Measurements from ENCODE around the gene SLX9. TPM values are rescaled to one million over a fixed set of nuclear protein-coding genes. Genes with fewer than 3 reads are reported as not detected.

Gene SLX9
- total and polyA plus RNA-seq, 2 donors (not counting 3 experiments of a cell fraction or from before 2014, with no cell fraction given) = 27.0 to 50.6 TPM

DNA sequence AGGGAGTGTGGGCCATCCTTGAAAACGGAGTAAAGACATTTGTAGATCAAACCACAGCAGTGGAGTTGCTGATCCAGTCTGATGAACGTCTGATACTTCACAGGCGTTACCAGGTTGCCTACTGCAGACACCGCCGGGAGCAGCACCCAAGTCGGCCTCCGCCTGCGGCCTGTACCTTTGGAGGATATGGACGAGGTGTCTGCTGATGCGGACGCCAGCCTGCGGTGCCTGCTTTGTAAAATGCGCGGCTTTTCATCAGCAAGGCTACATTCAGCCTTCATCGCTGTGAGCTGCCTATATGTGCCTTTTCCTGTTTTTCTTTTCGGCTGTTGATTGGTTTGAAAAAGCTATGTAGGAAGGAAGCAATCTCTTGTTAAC, 16.0 kb downstream of the SLX9 start:
- H4K20me1 ChIP-seq (replicated peaks; ENCODE audit: control insufficient read depth, extremely low read depth, insufficient read depth, low read length) = no peaks in the 10 kb centered on the region
- no peak overlapping the region for H3K4me2 ChIP-seq (ENCODE audit: insufficient read depth, low read length)
- DNase-seq (ENCODE audit: low read depth, low spot score) (peak; percentile 15), FAIRE-seq (peak; percentile 4)
- dilution Hi-C loops (cut with MboI; ENCODE audit: extremely low pct_ligation_motif_present, low sequenced_read_pairs) = no loop called here
- H3K4me1 ChIP-seq (ENCODE audit: control insufficient read depth, extremely low read depth, insufficient read depth, low read length) = peaks cover 15% of the 10 kb centered on the region
- peaks cover 48% of the 10 kb centered on the region for H3K79me2 ChIP-seq (ENCODE audit: control insufficient read depth, insufficient read depth, low read length)
- H2AFZ ChIP-seq (ENCODE audit: low read depth, low read length) = no peak overlapping the region
- H3K27ac ChIP-seq (ENCODE audit: insufficient read depth, low read depth, low read length) = no peak overlapping the region
- no peaks in the 10 kb centered on the region for H3K9me3 ChIP-seq (replicated peaks; ENCODE audit: control insufficient read depth, insufficient read depth, low read length)
- H3K4me3 ChIP-seq (replicated peaks in 1 of 3; ENCODE audit: insufficient read depth in 1 of 3, low read depth in 1 of 3, low read length in 3 of 3) = no peak overlapping the region
- no peak overlapping the region for H3K9ac ChIP-seq (replicated peaks; ENCODE audit: extremely low read depth, insufficient read depth, low read length)
- ChIA-PET CTCF (interaction anchor here (0.7 to 6.5 kb wide), 2 partner anchors 172 to 182 kb away, joined by 3 to 47 read pairs; no protein-coding TSS in a partner anchor), POLR2A (no interaction called here)
- H3K9me1 ChIP-seq (replicated peaks; ENCODE audit: control insufficient read depth, extremely low read depth, insufficient read depth, low read length) = no peaks in the 10 kb centered on the region
- H3K27me3 ChIP-seq (ENCODE audit: control insufficient read depth in 2 of 2, insufficient read depth in 2 of 2, low read length in 2 of 2) = no peaks in the 10 kb centered on the region
- peaks cover 9 to 20% of the 10 kb centered on the region in 2 experiments for H3K36me3 ChIP-seq (ENCODE audit: control insufficient read depth in 2 of 2, extremely low read depth in 1 of 2, insufficient read depth in 2 of 2, low read length in 2 of 2)
- no TSS peak for BruUV-seq (replicated peaks)
- intact Hi-C loops (cut with micrococcal nuclease) = no loop called here
- TF ChIP-seq MYC (IDR thresholded peaks at IDR 0.05; ENCODE audit: low read depth, low read length) (no peak), GATA2 (IDR thresholded peaks at IDR 0.05; ENCODE audit: insufficient read depth, insufficient read length, low read depth, low read length) (no peak), POLR2AphosphoS5 (IDR thresholded peaks at IDR 0.05; ENCODE audit: insufficient read depth, low read depth, low read length) (no peak), POLR2A (IDR thresholded peaks at IDR 0.05; ENCODE audit: low read depth, low read length) (no peak), JUN (IDR thresholded peaks at IDR 0.05; ENCODE audit: borderline replicate concordance, insufficient read depth, insufficient read length, low read depth) (no peak), FOS (IDR thresholded peaks at IDR 0.05; ENCODE audit: borderline replicate concordance, insufficient read depth, low read length) (no peak), EZH2 (IDR thresholded peaks at IDR 0.05; ENCODE audit: borderline replicate concordance, low read depth, low read length, severe bottlenecking) (no peak)
- TF ChIP-seq, protein P1, sequence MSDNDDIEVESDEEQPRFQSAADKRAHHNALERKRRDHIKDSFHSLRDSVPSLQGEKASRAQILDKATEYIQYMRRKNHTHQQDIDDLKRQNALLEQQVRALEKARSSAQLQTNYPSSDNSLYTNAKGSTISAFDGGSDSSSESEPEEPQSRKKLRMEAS (IDR thresholded peaks at IDR 0.05; ENCODE audit: insufficient read depth, insufficient read length) = no peak
- TF ChIP-seq, protein P2, sequence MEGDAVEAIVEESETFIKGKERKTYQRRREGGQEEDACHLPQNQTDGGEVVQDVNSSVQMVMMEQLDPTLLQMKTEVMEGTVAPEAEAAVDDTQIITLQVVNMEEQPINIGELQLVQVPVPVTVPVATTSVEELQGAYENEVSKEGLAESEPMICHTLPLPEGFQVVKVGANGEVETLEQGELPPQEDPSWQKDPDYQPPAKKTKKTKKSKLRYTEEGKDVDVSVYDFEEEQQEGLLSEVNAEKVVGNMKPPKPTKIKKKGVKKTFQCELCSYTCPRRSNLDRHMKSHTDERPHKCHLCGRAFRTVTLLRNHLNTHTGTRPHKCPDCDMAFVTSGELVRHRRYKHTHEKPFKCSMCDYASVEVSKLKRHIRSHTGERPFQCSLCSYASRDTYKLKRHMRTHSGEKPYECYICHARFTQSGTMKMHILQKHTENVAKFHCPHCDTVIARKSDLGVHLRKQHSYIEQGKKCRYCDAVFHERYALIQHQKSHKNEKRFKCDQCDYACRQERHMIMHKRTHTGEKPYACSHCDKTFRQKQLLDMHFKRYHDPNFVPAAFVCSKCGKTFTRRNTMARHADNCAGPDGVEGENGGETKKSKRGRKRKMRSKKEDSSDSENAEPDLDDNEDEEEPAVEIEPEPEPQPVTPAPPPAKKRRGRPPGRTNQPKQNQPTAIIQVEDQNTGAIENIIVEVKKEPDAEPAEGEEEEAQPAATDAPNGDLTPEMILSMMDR (IDR thresholded peaks at IDR 0.05; ENCODE audit: extremely low read depth in 1 of 2, insufficient read depth in 1 of 2, low read depth in 1 of 2, low read length in 2 of 2) = no peak

Measured in endothelial cell of umbilical vein (primary cell).